MCF 10A (cell line): ENCODE measurements around the gene TMEM134. TPM values are rescaled to one million over a fixed set of nuclear protein-coding genes. Genes with fewer than 3 reads are reported as not detected.
A peak's percentile ranks its signal among the peaks of the same experiment; 100 is the strongest.

Source experiments
- BruUV-seq: library from RNA; stranded (reverse); fragments of 400-500 nt; replicated peaks from 2 replicates; lab custom pipeline; 2021; lab: Mats Ljungman, UMichigan
- CTCF ChIA-PET: fragments of 300-600 bp; sonication (Branson Sonifier 250); formaldehyde crosslinking; extraction: SDS; loops from one replicate; lab custom pipeline; 2021; ENCODE audit warnings: antibody characterized with exemption, inconsistent platforms; lab: Yijun Ruan, JAX
- POLR2A ChIA-PET: fragments of 300-600, 350-650 bp; sonication (Branson Sonifier 250); formaldehyde crosslinking; extraction: SDS; loops from one replicate; lab custom pipeline; 2020; ENCODE audit warnings: antibody characterized with exemption, inconsistent platforms; lab: Yijun Ruan, JAX
- DNase-seq: peaks from one replicate; pipeline ENCODE4 v3.0.0-alpha.2; 2018; ENCODE audit not compliant: unreplicated experiment
- H3K27ac Mint-ChIP-seq: one replicate; pipeline ENCODE4 v1.8.0; 2022; ENCODE audit warnings: mild to moderate bottlenecking, low read depth, mixed read lengths; ENCODE audit not compliant: unreplicated experiment
- H3K27me3 Mint-ChIP-seq: one replicate; pipeline ENCODE4 v1.8.0; 2022; ENCODE audit warnings: mixed read lengths; ENCODE audit not compliant: insufficient read depth, unreplicated experiment
- H3K36me3 Mint-ChIP-seq: one replicate; pipeline ENCODE4 v1.8.0; 2022; ENCODE audit warnings: mild to moderate bottlenecking, moderate library complexity, mixed read lengths; ENCODE audit not compliant: insufficient read depth, unreplicated experiment
- H3K4me1 Mint-ChIP-seq: one replicate; pipeline ENCODE4 v1.8.0; 2022; ENCODE audit warnings: mixed read lengths; ENCODE audit not compliant: insufficient read depth, unreplicated experiment
- H3K4me3 Mint-ChIP-seq: one replicate; pipeline ENCODE4 v1.8.0; 2022; ENCODE audit warnings: mild to moderate bottlenecking, moderate library complexity, mixed read lengths; ENCODE audit not compliant: unreplicated experiment
- H3K9me3 Mint-ChIP-seq: one replicate; pipeline ENCODE4 v1.8.0; 2022; ENCODE audit warnings: mixed read lengths; ENCODE audit not compliant: unreplicated experiment
- intact Hi-C: fragments of 100-400 bp; cut with micrococcal nuclease; formaldehyde crosslinking; loops from 2 replicates; pipeline ENCODE4 v1.14.1; 2022
- total RNA-seq: library from RNA; stranded (reverse); gene quantifications from 2 replicates; pipeline ENCODE4 v1.2.3, GENCODE V29; 2022
- TF ChIP-seq, protein P1 (sequence below): fragments of 200-600 bp; IDR thresholded peaks from one replicate; pipeline ENCODE4 v1.8.0; 2022; ENCODE audit warnings: antibody characterized with exemption, mild to moderate bottlenecking; ENCODE audit not compliant: unreplicated experiment

TMEM134 gene
- total RNA-seq, 1 experiment from 2014 or later: 49.7 TPM

DNA sequence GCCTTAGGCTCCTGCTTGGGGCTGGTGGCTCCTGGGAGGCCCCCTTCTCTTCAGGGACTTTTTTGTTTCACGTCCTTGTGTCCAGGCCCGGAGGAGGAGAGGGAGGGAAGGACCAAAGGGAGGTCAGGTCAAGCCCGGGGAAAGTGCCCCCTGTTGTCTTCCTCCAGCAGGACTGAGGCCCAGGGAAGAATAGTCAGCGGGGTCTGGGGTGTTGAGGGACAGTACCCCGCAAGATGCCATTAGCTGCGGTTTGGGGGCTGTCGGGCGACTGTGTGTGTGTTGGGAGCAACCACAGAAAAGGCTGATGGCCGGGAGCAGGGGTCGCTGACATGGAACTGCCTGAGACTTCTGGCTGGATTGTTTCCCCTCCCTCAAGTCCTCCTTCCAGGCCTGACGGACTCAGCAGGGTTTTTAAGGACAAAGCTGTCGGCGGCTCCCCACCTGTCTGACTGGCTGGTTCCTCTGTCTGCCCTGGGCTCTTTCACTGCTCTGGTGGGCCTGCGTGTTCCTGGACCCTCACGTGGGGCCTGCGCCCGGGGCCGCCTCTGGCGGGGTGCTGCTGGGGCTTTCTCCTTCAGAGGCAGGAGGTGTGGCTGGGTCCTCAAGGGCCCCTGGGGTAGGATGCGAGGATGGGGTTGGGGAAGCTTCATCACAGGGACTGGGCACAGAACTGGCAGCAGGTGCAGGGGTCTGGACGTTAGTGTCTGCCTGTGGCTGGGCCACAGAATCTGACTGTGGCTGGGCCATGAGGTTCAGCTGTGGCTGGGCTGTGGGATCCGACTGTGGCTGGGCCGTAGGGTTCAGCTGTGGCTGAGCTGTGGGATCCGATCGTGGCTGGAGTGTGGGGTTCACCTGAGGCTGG is 18.0 kb downstream of the TMEM134 start:
- Mint-ChIP-seq H3K27ac (no peak overlapping the region), H3K4me1 (no peaks in the 10 kb centered on the region), H3K27me3 (no peaks in the 10 kb centered on the region), H3K4me3 (no peak overlapping the region), H3K9me3 (no peaks in the 10 kb centered on the region), H3K36me3 (peaks cover 4% of the 10 kb centered on the region)
- TF ChIP-seq, protein P1, sequence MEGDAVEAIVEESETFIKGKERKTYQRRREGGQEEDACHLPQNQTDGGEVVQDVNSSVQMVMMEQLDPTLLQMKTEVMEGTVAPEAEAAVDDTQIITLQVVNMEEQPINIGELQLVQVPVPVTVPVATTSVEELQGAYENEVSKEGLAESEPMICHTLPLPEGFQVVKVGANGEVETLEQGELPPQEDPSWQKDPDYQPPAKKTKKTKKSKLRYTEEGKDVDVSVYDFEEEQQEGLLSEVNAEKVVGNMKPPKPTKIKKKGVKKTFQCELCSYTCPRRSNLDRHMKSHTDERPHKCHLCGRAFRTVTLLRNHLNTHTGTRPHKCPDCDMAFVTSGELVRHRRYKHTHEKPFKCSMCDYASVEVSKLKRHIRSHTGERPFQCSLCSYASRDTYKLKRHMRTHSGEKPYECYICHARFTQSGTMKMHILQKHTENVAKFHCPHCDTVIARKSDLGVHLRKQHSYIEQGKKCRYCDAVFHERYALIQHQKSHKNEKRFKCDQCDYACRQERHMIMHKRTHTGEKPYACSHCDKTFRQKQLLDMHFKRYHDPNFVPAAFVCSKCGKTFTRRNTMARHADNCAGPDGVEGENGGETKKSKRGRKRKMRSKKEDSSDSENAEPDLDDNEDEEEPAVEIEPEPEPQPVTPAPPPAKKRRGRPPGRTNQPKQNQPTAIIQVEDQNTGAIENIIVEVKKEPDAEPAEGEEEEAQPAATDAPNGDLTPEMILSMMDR: no peak
- BruUV-seq: no TSS peak
- intact Hi-C loops: no loop called here
- ChIA-PET POLR2A (interaction anchor here (0.7 kb wide), 1 partner anchor 23 kb away, joined by 3 read pairs; no protein-coding TSS in a partner anchor), CTCF (interaction anchor here (0.7 kb wide), 1 partner anchor 128 kb away, joined by 3 read pairs; no protein-coding TSS in a partner anchor)
- DNase-seq: no peak

DNA sequence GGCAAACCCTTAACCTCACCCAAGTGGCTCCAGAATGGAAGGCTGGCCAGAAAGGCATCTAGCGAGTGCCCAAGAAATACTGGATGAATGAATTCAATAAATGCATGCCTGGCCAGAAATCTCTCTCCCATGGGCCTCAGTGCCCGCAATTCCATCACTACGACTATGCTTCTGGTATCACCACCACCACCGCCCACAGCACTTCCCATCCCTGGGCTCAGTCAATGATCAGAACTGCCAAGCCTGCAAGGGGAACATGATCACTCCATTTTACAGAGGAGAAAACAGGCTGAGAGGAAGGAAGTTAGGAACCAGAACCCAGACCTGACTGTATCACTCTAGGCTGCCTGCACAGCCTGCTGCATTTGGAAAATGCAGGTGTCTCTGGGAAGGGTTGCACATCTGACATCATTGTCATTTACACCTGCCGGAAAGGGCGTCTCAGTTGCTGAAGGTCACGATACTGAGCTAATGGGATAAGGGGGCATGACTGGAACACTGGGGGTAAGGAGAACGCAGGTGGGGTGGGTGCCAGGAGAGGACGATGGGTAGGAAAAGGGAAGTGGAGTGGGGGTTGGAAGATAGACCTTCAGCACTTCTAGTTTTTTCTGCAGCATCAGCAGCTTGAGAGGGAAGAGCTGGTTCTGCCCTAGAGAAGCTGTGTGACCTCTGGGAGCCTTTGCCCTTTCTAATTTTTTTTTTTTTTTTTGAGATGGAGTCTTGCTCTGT is 19.8 kb downstream of the TMEM134 start:
- Mint-ChIP-seq H3K4me1 (peaks cover 9% of the 10 kb centered on the region), H3K36me3 (peaks cover 4% of the 10 kb centered on the region), H3K4me3 (no peak overlapping the region), H3K9me3 (no peaks in the 10 kb centered on the region), H3K27me3 (no peaks in the 10 kb centered on the region), H3K27ac (no peak overlapping the region)
- intact Hi-C loops: no loop called here
- DNase-seq: no peak
- ChIA-PET POLR2A (interaction anchor here (0.6 kb wide), 2 partner anchors 9 to 12 kb away, joined by 3 to 4 read pairs; no protein-coding TSS in a partner anchor), CTCF (interaction anchor here (0.6 to 0.8 kb wide), 2 partner anchors 53 to 75 kb away, joined by 3 to 4 read pairs; no protein-coding TSS in a partner anchor)
- no TSS peak for BruUV-seq
- TF ChIP-seq, protein P1: no peak

DNA sequence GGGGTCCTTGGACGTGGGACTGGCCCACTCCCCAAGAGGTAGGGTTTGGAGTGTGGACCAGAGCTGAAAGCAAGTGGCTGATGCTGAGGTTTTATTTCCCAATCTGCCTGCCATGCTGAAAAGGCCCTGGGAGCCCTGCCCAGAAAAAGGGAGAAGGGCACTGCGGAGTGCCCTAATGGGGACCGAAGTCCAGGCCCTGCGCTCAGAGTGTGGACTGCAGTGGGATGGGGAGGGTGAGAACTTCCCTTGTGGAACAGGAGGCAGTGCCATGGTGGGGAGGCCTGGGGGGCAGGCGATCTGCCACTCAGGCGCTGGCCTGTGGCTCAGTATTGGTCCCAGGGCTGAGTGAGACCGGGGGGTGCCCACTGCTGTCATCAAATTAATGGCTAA is 20.8 kb downstream of the TMEM134 start:
- TF ChIP-seq, protein P1: no peak
- DNase-seq: no peak
- Mint-ChIP-seq H3K9me3 (no peaks in the 10 kb centered on the region), H3K27ac (no peak overlapping the region), H3K27me3 (no peaks in the 10 kb centered on the region), H3K4me3 (no peak overlapping the region), H3K36me3 (peaks cover 4% of the 10 kb centered on the region), H3K4me1 (peaks cover 9% of the 10 kb centered on the region)
- ChIA-PET CTCF (interaction anchor here (0.6 kb wide), 2 partner anchors 44 to 495 kb away, joined by 3 read pairs; partner anchors contain the start of gene TBC1D10C), POLR2A (no interaction called here)
- intact Hi-C loops: no loop called here
- no TSS peak for BruUV-seq

DNA sequence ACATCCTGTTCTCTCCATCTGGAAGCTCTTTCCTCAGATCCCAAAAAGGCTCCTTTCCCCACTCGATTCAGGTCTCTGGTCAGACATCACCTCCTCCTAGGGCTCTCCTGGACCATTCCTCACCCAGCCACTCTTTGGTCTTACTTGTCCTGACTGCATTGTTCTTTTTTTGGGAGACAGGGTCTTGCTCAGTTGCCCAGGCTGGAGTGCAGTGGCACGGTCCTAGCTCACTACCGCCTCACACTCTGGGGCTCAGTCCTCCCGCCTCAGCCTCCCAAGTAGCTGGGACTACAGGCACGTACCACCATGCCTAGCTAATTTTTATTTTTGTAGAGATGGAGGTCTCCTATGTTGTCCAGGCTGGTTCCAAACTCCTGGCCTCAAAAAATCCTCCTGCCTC is 23.5 kb downstream of the TMEM134 start:
- Mint-ChIP-seq H3K27me3 (no peaks in the 10 kb centered on the region), H3K4me1 (peaks cover 9% of the 10 kb centered on the region), H3K9me3 (no peaks in the 10 kb centered on the region), H3K27ac (peak overlapping the region; percentile 5), H3K36me3 (no peaks in the 10 kb centered on the region), H3K4me3 (peak overlapping the region; percentile 24)
- no TSS peak for BruUV-seq
- TF ChIP-seq, protein P1: no peak
- DNase-seq: no peak
- intact Hi-C loops: no loop called here
- ChIA-PET CTCF (interaction anchor here (0.5 kb wide), 1 partner anchor 28 kb away, joined by 3 read pairs; no protein-coding TSS in a partner anchor), POLR2A (interaction anchor here (0.7 kb wide), 1 partner anchor 18 kb away, joined by 4 read pairs; the partner anchor contains the start of gene RPS6KB2)
